GM18909 (cell line): ENCODE results near the gene TERB1.

Source experiments
- ATAC-seq: cut with Tn5 transposase; IDR thresholded peaks from one replicate; pipeline ENCODE4 v1.9.1; 2021; ENCODE audit warnings: mild to moderate bottlenecking; ENCODE audit not compliant: unreplicated experiment, poor library complexity

The TERB1 gene, protein sequence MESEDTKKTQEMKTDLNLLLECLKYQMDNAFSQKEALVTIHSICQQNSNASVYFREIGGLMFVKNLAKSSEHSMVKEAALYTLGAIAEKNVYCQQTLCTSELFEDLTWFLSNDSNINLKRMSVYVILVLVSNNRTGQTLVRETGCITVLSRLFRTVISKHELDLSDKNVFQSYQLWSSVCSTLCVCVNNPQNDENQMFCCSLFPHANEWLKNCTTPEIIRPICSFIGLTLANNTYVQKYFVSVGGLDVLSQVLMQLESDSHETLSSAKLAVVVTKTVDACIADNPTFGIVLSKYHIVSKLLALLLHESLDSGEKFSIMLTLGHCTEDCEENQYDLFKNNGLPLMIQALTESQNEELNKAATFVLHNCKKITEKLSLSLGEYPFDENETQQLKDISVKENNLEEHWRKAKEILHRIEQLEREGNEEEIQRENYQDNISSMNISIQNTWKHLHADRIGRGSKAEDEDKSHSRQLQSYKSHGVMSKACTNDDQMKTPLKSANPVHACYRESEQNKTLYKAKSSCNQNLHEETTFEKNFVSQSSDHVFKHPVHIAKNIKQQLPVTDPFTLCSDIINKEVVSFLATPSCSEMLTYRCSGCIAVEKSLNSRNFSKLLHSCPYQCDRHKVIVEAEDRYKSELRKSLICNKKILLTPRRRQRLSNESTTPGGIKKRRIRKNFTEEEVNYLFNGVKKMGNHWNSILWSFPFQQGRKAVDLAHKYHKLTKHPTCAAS

DNA sequence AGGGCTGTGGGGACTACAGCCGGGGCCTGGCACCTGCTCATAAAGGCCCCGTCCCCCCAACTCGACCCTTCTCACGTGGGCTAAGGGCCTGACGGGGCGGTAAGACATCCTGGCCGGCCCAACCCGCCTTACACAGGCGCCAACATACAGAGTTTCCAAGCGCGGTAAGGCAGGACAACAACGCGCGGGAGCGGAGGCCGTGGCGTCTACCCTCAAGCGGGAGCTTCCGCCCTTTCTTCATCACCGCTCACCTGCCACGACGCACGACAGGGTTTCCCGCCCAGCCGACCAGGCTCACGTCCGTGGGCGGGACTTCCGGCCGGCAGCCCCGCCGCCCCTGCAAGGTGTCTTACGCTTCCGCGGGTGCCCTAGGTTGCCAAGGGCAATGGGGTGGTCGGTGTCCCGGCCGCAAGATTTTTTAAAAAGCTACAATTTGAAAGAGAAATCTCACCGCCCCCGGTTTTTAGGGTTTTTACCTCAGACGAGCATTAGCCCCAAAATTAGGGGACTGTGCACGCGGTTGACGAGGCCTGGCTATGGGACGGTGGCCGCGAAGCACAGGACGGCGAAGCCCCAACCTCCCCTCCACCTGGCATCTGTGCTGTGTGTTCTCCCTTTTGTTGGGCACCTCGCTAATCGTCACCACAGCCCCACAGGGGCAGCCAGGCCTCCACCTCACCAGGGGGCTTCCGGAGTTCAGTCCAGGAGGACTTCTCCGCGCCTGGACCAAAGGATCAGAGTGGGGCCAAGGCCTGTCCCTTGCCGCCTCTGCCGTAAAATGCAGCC is at the start of gene TERB1:
Gene TERB1, minus strand, starts transcription at position 265 of the 786 bp plus-strand sequence. CDS start 4,786 bp downstream, outside the sequence.
- no peak for ATAC-seq

DNA sequence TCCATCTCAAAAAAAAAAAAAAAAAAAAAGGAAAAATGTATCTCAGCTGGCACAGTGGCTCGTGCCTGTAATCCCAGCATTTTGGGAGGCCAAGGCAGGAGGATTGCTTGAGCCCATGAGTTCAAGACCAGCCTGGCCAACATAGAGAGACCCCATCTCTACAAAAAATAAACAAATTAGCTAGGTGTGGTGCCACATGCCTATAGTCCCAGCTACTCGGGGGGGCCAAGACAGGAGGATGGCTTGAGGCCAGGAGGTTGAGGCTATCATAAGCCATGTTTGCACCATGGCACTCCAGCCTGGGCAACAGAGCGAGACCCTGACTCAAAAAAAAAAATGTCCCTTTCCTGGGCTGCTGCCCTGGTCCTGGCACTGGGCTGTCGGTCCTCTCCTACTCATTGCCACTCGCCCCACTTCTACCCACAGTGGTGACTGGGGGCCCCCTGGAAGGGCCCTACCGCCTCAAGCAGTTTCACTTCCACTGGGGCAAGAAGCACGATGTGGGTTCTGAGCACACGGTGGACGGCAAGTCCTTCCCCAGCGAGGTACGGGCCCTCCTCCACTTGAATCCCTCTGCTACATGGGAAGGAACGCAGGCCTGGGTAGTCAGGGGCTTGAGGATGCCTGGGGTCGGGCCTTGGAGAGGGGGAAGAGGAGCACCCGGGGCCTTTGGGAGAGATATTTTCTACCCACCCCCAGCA is 48.9 kb upstream of the TERB1 start:
- no peak for ATAC-seq

DNA sequence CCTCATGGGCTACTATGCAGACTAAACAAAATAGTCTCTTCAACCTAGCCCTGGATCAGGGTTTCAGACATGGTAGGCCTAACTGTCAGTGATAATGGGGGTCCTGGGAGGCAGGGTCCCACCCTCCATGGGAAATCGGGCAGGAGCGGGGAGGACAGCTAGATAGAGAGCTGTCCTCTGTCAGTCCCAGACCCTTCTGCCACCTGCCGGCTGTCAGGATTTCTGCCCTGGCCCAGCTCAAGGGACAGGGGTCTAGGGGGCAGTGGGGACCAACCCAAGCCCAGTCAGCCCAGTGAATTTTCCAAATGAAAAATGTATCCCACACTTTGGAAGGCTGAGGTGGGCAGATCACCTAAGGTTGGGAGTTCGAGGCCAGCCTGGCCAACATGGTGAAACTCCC is 48.2 kb upstream of the TERB1 start:
- ATAC-seq = no peak

DNA sequence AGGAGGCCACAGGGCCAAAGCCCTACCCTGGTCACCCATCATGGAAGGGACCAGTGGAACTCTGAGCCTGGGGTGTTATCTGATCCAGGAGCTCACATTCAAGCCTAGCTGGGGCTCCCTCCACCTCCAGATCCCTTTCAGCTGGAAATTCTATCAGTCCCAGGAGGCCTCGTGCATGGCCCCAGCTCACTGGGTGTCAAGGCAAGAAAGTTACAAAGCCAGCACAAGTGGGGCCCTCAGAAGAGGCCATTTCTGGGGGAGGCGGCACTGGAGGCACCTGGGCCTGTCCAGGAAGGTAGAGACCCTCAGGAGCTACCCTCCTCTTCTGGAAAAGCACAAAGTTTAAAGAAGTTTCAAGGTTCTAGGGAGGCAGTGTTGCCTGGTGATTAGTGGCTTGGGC is 47.6 kb upstream of the TERB1 start:
- no peak for ATAC-seq

DNA sequence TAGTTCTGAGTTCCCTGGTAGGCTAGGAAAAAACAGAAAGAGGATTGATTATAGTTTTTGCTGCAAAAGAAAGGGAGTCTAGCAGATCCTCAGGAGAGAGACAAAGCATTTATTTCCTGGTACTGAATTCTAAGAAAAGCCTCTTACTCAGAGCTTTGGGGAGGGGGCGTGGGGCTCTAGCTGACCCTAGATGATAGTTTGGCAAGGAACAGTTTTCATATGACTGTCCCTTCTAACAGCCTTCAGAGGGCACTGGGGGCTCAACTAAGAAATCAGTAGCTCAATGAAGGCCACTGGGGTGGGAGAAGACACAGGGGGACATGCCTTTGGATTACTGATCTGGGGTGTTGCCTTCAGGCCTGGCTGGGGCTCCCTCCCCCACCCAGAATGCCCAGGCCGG is 46.8 kb upstream of the TERB1 start:
- no peak for ATAC-seq

DNA sequence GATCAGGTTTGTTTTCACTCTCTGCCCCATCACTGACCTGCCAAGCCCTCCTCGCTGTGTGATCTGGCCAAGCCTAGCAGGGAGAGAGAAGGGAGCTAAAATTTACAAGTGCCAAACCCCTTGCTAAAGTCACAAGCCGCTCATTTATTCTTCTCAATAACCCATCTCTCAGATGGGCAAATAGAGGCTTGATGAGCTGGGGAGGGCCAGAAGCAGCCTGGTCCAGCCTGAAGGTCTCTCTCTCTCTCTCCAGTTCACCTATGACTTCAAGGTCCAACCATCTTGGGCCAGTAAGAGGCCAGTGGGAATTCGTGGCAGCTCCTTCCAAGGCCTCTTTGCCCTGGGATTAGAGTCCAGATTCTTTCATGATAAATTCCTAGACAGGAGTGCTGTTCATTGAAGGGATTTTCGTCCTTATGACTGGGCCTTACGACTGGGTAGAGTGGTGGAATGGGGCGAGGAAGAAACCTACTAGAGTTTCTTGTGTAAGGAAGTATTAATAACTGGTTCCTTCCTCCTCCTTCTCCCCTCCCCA is 46.2 kb upstream of the TERB1 start:
- ATAC-seq = no peak

DNA sequence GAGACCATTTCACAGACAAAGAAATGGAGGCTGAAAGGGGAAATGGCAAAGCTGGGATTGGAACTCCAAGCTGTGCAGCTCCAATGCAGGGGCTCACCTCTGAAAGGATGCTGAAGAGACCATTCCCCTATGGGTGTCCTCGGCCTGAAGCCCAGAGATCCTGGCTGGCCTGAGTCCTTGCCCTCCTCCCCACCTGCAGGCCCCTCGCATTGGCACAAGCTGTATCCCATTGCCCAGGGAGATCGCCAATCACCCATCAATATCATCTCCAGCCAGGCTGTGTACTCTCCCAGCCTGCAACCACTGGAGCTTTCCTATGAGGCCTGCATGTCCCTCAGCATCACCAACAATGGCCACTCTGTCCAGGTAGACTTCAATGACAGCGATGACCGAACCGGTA is 45.4 kb upstream of the TERB1 start:
- no peak for ATAC-seq

DNA sequence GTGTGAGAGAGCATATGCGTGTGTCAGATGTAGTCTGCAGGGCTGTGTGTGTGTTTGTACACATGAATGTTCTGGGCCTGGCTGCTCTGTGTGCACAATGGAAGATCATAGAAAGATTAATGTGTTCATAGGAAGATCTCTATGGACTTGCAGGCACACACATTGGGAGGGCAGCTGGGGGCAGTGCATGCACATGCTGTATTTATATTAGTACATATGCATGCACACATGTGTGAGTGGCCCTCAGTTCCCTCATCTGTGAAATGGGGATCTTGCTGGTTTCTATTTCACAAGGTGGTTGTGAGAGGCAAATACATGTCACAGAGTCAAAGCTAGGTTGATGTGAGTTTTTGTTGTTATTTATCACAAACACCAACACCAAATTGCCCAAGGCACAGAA is 44.9 kb upstream of the TERB1 start:
- no peak for ATAC-seq

DNA sequence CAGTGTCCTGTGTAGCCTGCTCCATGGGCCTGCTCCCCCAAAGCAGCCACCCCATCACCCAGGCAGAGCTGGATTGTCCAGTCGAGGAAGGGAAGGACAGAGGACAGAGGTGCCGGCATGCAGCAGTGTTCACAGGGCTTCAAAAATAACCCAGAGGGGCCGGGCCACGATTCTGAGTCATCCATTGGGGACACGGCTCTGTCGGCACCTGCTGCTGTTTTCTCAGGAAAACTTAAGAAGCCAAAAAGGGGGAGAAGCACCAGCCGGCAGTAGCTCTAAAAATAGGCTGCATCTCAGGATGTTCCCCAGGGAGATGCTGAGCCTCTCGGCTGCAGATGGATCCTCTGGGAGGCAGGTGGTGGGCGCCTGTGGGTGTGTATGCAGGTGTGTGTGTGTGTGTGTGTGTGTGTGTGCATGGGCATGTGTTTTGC is 44.4 kb upstream of the TERB1 start:
- no peak for ATAC-seq

DNA sequence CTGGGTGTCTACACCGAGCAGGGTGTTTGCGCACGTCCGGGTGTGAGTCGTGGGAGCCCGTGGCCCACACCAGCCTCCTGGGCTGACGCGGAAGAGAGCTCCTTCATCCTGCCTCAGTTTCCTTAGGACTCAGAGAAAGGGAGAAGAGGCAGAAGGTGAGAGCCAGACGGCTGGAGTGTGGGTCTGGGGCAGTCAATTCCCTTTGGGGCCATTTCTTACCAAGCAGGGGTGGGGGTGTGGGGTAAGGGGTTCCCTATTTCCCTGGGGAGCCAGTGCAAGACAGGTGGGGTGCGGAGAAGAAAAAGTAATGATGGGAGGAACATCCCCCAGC is 43.7 kb upstream of the TERB1 start:
- no peak for ATAC-seq

DNA sequence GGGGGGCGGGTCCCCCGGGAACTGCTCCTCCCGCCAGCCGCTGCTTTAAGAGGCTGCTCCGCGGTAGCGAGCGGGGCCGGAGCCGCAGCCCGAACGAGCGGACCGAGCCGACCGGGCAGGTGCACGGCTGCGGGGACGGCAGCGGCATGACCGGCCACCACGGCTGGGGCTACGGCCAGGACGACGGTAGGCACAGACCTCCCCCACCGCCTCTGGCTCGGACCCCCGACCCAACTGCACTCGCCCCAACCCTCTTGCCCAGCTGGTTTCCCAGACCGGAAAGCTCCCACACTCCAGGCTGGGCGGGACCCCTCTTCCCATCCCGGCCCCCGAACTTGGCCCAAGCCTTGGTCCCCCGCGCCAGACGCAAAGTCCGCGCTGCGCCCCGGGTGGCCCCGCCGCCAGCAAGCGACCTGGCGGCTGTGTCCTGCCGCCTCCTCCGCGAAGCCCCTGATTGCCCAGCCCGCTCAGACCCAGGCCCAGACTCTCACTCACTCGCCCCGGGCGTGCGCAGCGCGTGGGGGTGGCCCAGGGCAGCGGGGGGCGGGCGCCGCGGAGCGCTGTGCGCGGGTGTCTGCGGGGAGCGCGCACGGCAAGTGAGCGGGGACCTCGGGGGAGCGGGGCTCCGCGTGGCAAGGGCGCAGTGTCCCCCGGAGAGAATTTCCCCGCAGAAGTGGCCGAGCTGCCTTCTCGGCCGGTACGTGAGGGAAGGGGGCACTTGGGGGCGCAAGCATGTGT is 43.1 kb upstream of the TERB1 start, which contains the start of gene CA7:
Gene CA7, plus strand, starts transcription at position 73 of the 738 bp plus-strand sequence. Its CDS starts 74 bp downstream, at position 147.
- ATAC-seq = no peak

DNA sequence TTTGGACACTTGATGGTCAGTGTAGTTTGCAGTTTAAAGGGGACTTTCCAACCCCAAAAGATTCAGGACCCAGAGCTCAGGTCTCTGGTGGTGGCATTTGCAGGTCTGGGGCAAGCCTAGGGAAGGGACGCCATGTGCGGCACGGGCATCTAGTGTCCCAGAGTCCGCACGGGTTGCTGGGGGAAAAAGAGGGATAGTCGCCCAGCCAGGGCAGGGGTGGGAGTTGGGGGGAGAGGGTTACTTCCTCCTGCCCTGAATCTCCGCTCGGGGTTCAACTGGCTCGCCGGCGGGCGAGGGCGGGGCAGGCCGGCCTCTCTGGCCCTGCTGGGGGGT is 42.6 kb upstream of the TERB1 start:
- no peak for ATAC-seq

DNA sequence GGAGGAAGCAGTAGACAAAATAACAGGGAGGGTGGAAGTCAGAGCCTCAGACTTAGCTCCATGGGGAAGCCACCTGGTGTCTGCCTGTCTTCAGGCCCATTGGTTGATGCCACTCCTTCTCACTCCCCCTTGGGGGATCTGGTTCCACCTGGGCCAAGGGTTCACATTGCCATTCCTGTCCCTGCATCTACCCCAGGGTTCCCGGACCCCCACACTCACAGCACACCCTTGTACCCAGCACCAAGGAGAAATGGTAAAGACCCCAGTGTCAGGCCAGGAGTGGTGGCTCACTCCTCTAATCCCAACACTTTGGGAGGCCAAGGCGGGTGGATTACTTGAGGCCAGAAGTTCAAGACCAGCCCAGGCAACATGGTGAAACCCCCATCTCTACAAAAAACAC is 41.8 kb upstream of the TERB1 start:
- ATAC-seq = no peak

DNA sequence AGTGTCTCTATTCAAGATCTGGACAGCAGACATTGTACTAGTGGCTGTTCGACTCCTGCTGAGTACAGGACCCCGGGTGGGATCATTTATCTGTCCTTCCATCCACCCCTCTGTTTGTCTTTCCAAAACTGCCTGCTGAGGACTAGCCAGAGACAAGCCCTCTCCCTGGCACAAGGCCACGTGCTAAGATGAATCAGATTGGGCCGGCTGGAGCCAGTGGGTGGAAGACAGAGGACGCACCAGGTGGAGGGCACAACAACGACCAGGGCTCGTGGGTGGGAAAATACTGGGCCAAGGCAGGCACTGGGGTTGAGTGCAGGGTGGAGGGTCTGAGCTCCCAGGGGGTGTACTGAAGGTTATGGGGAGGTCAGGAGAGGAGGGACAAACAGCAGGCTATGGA is 41.4 kb upstream of the TERB1 start:
- no peak for ATAC-seq

DNA sequence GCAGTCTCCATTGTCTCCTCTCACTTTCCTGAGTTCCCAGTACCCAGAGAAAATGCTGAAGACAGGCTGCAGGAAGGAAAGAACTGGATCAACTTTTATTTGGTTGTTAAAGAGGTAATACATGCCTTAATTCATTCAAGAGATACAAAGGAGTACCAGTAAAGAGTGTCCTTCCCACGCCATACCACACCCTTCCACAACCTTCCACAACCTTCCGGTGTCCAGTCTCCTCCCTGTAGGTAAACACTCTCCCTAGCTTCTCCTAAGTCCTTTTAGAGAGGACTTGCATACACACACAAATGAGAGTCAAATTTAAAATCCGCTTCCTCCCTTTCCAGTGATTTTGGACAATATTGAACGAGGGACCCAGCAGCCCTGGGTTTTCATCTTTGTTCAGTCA is 40.0 kb upstream of the TERB1 start:
- no peak for ATAC-seq

DNA sequence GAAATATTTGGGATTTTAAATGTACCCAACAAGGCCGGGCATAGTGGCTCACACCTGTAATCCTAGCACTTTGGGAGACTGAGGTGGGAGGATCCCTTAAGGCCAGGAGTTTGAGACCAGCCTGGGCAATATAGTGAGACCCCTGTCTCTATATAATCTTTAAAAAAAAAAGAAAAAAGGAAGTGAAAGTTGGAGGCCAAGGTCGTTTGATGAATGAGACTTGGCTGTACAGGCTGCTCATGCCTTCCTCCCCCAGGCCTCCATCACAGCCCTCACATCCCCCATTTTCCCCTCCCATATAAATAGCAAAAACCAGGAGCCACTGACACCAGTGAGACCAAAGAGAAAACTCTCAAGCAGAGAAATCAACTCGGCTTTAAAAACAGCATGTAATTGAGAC is 39.5 kb upstream of the TERB1 start:
- ATAC-seq = no peak

DNA sequence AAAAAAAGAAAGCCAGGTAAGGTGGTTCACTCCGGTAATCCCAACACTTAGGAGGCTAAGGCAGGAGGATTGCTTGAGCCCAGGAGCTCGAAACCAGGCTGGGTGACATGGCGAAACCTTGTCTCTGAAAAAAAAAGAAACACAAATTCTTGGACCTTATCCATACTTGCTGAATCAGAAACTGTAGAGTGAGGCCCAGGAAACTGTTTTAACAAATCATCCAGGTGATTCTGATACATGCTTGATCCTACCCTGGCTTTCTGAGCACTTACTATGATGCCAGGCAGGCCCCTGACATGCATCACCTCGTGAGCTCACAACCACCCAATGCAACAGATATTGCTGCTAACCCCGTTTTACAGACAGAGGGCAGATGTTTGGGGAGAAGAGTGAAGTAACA is 33.4 kb upstream of the TERB1 start:
- ATAC-seq = no peak

DNA sequence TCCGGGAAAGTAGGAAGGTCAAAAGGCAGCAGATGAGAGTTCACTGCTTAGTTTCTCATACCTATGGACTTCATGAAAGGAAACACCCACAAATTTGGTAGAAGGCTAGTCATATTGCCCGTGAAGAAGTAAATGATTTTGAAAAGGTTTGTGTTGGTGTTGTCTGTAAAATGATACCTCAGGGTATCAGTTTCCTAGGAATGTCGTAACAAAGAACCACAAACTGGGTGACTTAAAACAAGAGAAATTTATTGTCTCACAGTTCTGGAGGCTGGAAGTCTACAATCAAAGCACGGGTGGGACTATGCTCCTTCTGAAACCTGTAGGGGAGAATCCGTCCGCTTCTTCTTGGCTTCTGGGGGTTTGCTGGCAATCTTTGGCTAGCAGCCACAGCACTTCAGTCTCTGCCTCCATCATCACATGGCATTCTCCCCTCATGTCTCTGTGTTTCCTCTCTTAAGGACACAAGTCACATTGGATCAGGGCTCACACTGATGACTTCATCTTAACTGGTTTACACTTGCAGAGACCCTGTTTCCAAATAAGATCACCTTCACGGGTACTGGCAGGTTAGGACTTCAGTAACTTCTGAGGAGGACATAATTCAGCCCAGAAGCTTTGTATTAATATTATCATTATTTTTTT is 31.4 kb upstream of the TERB1 start:
- no peak for ATAC-seq

DNA sequence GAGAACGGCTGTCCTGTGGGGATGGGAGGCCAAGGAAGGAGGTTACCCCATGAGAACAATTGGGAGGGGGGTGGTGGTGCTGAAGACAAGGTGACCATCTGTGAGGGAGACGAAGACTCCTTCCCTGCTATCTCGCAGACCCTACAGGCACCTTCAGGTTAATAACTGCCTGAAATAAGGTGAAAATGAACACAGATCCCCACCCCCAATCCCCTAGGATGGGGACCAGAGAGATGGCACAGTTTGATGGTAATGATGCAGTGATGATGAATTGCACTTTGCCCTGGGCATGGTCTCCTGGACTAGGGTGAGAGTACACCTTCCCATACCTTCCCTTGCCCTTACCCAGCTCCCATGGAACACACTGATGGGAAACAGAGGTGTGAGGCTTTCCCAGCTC is 30.8 kb upstream of the TERB1 start:
- ATAC-seq = no peak
